A549 (cell line): Measurements from ENCODE around the gene NDUFV3. TPM values are rescaled to one million over a fixed set of nuclear protein-coding genes. Genes with fewer than 3 reads are reported as not detected.
"Not testable (repeated sequence)": the region's sequence is repeated elsewhere in the genome, so short reads cannot be mapped to it uniquely, and the experiment has no call there.

Experiments
- ATAC-seq, 2 experiments: fragments of 200-7000 bp in 1 of 2; fragments of >200 bp in 1 of 2; cut with Nextera tagmentation in 1 of 2; cut with Tn5 transposase in 1 of 2; 3 replicates each; pipeline versions ENCODE4 v1.8.0 to v1.9.1; 2018 to 2020; ENCODE audit warnings: mild to moderate bottlenecking in 1 of 2, moderate library complexity in 1 of 2
- CTCF ChIA-PET: fragments of 300-600 bp; sonication (Branson Sonifier 250); formaldehyde crosslinking; extraction: SDS; loops from one replicate; lab custom pipeline; 2021; ENCODE audit warnings: antibody characterized with exemption, inconsistent platforms; lab: Yijun Ruan, JAX
- POLR2A ChIA-PET: fragments of 350-600 bp; formaldehyde crosslinking; extraction: SDS; loops from one replicate; lab custom pipeline; 2021; ENCODE audit warnings: antibody characterized with exemption, inconsistent platforms; lab: Yijun Ruan, JAX
- DNase-seq, 2 experiments: peaks; one replicate each; pipeline versions ENCODE4 v3.0.0 to v3.0.0-alpha.2; 2011 to 2016; ENCODE audit warnings: low read depth in 1 of 2, low spot score in 1 of 2
- FAIRE-seq: peaks from 2 replicates; lab custom pipeline; 2011; peaks lifted over from hg19 to GRCh38; lab: Jason Lieb, UNC
- H3K27ac ChIP-seq, 2 experiments: fragments of >200 bp; sonication (Bioruptor Twin); formaldehyde crosslinking; 3 replicates each; pipeline ENCODE4 v1.5.1; 2016 to 2017
- H3K4me1 ChIP-seq: fragments of >200 bp; sonication (Bioruptor Twin); formaldehyde crosslinking; 3 replicates; pipeline ENCODE4 v1.6.1; 2016
- H3K4me2 ChIP-seq: fragments of >200 bp; sonication (Bioruptor Twin); formaldehyde crosslinking; 3 replicates; pipeline ENCODE4 v1.6.1; 2016
- H3K4me3 ChIP-seq: fragments of >200 bp; sonication (Bioruptor Twin); formaldehyde crosslinking; 3 replicates; pipeline ENCODE4 v1.5.1; 2016
- H3K9me3 ChIP-seq: fragments of >200 bp; sonication (Bioruptor Twin); formaldehyde crosslinking; 3 replicates; pipeline ENCODE4 v1.6.1; 2016
- CBX8 ChIP-seq: fragments of 200-600 bp; sonication (generic); IDR thresholded peaks from 2 replicates; pipeline ENCODE4 v1.6.1; 2016
- E2F6 ChIP-seq: IDR thresholded peaks from 2 replicates; pipeline ENCODE4 v1.6.1; 2012; ENCODE audit warnings: low read depth, borderline replicate concordance
- ESRRA ChIP-seq: fragments of 150-350 bp; IDR thresholded peaks from 2 replicates; pipeline ENCODE4 v1.6.1; 2014; ENCODE audit warnings: mild to moderate bottlenecking, low read length, borderline replicate concordance
- MAZ ChIP-seq: fragments of 150-350 bp; IDR thresholded peaks from 2 replicates; pipeline ENCODE4 v1.6.1; 2014; ENCODE audit warnings: antibody characterized with exemption, low read depth, low read length, borderline replicate concordance
- MYC ChIP-seq: IDR thresholded peaks from 2 replicates; pipeline ENCODE4 v1.6.1; 2012; ENCODE audit warnings: mild to moderate bottlenecking, inconsistent platforms, low read length, improper control_type of control experiment, borderline replicate concordance
- REST ChIP-seq: fragments of 200-600 bp; sonication (generic); IDR thresholded peaks from 2 replicates; pipeline ENCODE4 v1.6.1; 2016; ENCODE audit warnings: antibody characterized with exemption, mild to moderate bottlenecking, moderate library complexity
- WGBS: methylation state at CpG from one replicate; pipeline ENCODE4 v1.1.6; 2017; ENCODE audit errors: missing lambda C conversion rate; 5-methylcytosine and 5-hydroxymethylcytosine counted together
- polyA plus RNA-seq, 4 experiments: library from polyadenylated mRNA; depleted of rRNA in 3 of 4; stranded (reverse); fragments of >200 nt; fragmentation: RNase III in 1 of 4; extraction: RNeasy Plus Mini Kit Qiagen cat#74134 plus additional on column Dnase treatment in 1 of 4; gene quantifications; 2 replicates in 3 of 4; 3 replicates in 1 of 4; pipeline ENCODE4 v1.2.3, GENCODE V29; 2011 to 2017

NDUFV3 gene
- polyA plus RNA-seq, 2 of the 4 experiments (the other 2 are of a cell fraction) = 17.1 to 20.7 TPM

- no peak overlapping the region for H3K27ac ChIP-seq
- no peaks in the 10 kb centered on the region for H3K4me1 ChIP-seq
- H3K9me3 ChIP-seq = no peaks in the 10 kb centered on the region
- WGBS = 95% methylated on average over 4 of the region's 4 CpGs
- no peak for FAIRE-seq
- TF ChIP-seq MYC (no peak), E2F6 (no peak), CBX8 (no peak), ESRRA (no peak), MAZ (no peak)
- TF ChIP-seq, all 56 proteins: peak for 0
- no peak overlapping the region for H3K4me2 ChIP-seq
- ChIA-PET POLR2A (no interaction called here), CTCF (no interaction called here)
- H3K4me3 ChIP-seq = no peak overlapping the region
- DNase-seq (no peak), ATAC-seq (no peak)
Observed at GRCh38 chr21:42847726-42848125, 45.4 kb upstream of the NDUFV3 start.

- H3K4me2 ChIP-seq, H3K4me1 ChIP-seq, CTCF ChIA-PET, DNase-seq, H3K27ac ChIP-seq, H3K9me3 ChIP-seq, POLR2A ChIA-PET, H3K4me3 ChIP-seq, ATAC-seq, FAIRE-seq: not testable (repeated sequence)
- 96% methylated on average over 17 of the region's 95 CpGs for WGBS
Observed at GRCh38 chr21:42848144-42848931, 44.8 kb upstream of the NDUFV3 start.

GRCh38 chr21:42848932-42849758 lies 44.0 kb upstream of the NDUFV3 start:
- no peak for FAIRE-seq
- CTCF ChIA-PET = interaction anchor here (0.6 kb wide), 1 partner anchor 936 kb away, joined by 3 read pairs; no protein-coding TSS in a partner anchor

More at GRCh38 chr21:42848932-42849758, 44.0 kb upstream of the NDUFV3 start:
- no peak for DNase-seq
- 91% methylated on average over 46 of the region's 54 CpGs for WGBS
- POLR2A ChIA-PET = interaction anchor here (0.5 kb wide), 1 partner anchor 28 kb away, joined by 4 read pairs; no protein-coding TSS in a partner anchor
- no peaks in the 10 kb centered on the region for H3K9me3 ChIP-seq
- ATAC-seq = no peak
- H3K4me1 ChIP-seq = no peaks in the 10 kb centered on the region
- no peak overlapping the region for H3K4me2 ChIP-seq
- TF ChIP-seq REST = no peak
- H3K4me3 ChIP-seq = no peak overlapping the region
- H3K27ac ChIP-seq = no peak overlapping the region
